GM12872 (cell line): ENCODE measurements around the gene TOR1AIP2.

Source experiments
- CTCF ChIP-seq: IDR thresholded peaks from 3 replicates; pipeline ENCODE4 v1.5.1; 2011; ENCODE audit warnings: low read depth, mild to moderate bottlenecking, low read length, moderate library complexity; ENCODE audit not compliant: insufficient read depth

The TOR1AIP2 gene

DNA sequence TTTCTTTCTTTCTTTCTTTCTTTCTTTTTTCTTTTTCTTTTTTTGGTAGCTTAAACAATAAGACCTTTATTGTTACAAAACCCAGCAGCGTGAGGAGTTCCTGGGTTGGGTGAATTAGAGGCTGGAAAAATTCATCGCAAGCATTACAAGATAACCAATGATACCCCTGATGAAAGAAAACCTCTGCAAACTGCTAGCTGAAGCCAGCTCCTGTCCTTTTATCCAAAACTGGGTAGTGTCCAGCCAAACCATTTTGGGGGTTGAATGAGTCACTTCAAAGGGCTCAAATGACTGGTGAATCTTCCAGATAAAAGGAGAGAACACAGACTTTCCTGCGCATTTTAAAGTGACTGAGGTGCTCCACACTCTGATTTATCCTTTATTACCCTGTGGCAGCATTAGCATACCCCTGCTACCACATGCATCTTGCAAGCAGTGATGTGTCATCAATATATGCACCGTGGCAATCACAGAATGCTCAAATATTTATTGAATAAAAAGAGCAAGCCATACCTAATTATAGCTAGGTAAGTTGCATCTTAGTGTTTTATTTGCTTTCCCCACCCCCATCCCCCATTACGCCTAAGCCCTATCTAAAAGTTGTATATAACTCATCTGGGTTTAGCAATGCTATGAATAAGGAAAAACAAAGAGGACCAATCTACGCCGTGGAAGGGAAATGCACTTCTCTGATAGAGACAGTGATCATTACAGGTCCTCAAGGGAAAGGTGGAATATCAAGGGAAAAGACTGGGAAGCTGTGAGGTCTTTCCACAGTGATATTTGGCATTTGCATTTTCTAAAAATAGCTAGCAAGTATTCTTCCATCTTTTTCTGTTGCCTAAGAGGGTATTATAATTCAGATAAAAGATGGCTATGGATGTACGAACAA is 44.6 kb upstream of the TOR1AIP2 start:
- TF ChIP-seq CTCF: no peak

DNA sequence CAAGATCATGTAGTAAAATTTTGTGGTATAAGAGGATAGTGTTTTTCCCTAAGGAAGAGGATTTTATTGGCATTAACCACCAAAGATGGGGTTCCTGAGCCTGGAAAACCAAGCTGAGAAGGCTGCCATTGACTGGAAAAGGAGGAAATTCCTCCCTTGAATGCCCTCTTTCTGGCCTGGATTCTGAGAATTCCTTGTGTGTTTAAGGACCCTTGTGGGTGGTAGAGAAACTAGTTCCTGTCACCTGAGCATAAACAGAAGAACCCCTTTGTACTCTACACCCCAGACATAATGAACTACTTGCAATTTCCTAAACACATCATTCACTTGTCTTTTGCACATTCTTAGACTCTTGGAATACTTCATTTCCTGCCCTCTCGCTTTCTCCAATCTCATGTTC is 43.9 kb upstream of the TOR1AIP2 start:
- no peak for TF ChIP-seq CTCF

GRCh38 chr1:179917601-179918429 is 40.2 kb upstream of the TOR1AIP2 start:
- no peak for TF ChIP-seq CTCF

- no peak for TF ChIP-seq CTCF
These were observed 34.2 kb upstream of the TOR1AIP2 start for GRCh38 chr1:179911812-179912211.

- TF ChIP-seq CTCF: no peak
These were observed 33.3 kb upstream of the TOR1AIP2 start for GRCh38 chr1:179910934-179911333.

- no peak for TF ChIP-seq CTCF
These were observed 12.0 kb upstream of the TOR1AIP2 start for GRCh38 chr1:179889589-179889988.

DNA sequence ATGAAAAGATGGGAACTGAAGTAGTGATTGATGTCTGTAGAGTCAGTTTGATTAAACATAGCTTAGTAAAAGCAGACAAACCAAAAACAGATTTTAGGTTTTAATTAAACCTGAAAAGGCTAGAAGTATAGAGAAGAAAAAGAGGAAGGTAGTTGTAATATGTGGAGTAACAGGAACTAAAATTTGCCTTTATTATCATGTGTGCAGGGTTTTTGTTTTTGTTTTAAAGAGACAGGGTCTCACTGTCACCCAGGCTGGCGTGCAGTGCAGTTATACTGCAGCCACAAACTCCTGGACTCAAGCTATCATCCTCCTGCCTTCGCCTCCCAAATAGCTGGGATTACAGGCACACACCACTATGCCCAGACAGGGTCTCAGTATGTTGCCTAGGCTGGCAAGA is 10.5 kb upstream of the TOR1AIP2 start:
- TF ChIP-seq CTCF: no peak
